ENCODE data around the gene LMAN2L.
A peak's percentile ranks its signal among the peaks of the same experiment; 100 is the strongest.

The LMAN2L gene

GRCh38 chr2:96760036-96760985, 20.4 kb upstream of the LMAN2L start, which contains the start of gene CNNM4:
TSS of gene CNNM4 (plus strand) at chr2:96760902. CDS start at chr2:96761000, 98 bp downstream.
- DNase-seq, result peak; percentile 97

- DNase-seq, result no peak
Observed at GRCh38 chr2:96759548-96759947, 19.7 kb upstream of the LMAN2L start.

- no peak for DNase-seq
Observed at GRCh38 chr2:96758987-96759386, 19.1 kb upstream of the LMAN2L start.

DNA sequence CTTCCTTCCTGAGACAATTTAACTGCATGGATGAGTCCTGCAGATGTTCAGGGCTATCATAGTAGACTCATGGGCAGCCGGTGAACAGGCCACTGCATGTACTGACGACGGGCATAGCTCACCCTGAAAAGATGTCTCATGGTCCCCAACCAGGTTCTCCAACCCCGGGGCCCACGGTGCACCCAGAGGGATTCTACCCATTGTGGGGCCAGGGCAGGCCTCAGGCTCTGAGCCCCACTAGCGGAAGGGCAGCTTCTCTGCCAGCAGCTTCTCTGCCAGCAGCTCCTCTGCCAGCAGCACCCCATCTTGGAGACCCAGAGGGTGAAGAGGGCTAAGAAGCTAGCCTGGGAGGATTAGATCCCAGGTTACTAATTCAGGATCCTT, 17.6 kb upstream of the LMAN2L start:
- no peak for DNase-seq

DNA sequence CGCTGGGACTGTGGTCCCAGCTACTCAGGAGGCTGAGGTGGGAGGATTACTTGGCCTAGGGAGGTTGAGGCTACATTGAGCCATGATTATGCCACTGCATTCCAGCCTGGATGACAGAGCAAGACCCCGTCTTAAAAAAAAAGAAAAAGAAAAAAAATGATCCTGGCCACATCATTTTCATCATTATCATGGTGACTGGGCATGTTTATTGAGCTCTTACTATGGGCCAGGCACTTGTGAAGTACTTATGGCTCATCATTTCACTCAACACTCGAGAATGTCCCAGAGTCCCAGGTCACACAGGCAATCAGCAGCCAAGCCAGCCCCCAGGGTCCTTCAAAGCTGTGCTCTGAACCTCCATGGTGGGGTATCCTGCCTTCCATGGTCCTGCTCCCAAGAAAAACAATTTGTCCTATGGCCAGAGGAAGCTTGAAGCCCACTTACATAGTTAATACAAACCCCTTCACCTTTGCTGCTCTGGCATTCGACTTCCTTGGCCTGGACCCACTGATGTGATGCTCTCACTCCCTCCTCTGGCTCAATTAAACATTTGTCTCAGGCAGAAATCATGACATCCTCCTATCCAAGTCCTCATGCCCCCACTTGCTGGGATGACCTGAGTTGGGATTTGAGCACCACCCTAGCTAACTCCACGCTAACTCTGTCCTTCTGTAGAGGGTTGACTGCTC, 17.1 kb upstream of the LMAN2L start:
- DNase-seq, result no peak

- DNase-seq, result no peak
Observed at GRCh38 chr2:96754317-96754716, 14.5 kb upstream of the LMAN2L start.

GRCh38 chr2:96753661-96754282, 13.9 kb upstream of the LMAN2L start:
- no peak for DNase-seq

DNA sequence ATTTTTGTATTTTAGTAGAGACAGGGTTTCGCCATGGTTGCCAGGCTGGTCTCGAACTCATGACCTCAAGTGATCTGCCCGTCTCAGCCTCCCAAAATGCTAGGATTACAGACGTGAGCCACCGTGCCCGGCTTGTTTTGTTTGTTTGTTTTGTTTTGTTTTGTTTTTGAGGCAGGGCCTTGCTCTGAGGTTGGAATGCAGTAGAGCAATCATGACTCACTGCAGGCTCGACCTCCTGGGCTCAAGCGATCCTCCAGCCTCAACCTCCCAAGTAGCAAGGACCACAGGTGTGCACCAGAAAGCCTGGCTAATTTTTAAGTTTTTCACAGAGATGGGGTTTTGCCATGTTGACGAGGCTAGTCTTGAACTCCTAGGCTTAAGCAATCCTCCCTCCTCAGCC, 11.9 kb upstream of the LMAN2L start:
- no peak for DNase-seq

DNA sequence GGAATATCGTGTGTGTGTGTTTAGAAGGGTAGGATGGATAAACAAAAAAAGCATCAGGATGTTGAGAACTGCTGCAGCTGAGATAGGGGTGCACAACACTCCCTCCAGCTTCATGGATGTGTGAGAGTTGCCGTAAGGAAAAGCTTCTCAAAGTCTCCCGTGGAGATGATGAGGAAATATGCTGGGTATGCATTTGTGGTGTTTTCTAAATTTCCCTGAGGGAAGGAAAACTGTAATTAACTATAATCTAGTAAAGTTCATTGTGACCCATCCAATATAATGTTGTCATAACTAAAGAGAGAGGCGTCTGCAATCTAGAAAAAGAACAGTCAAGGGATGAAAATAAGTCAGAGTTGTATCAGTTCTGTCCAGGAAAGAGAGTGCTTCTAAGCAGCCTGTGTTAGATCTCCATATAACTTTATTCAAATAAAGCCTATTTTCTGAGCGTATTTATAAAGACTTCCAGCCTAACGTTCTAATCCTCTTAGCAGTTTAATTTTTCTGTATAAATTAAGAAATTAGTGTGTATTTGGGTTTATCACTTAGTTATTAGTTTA, 7.3 kb upstream of the LMAN2L start:
- no peak for DNase-seq

DNA sequence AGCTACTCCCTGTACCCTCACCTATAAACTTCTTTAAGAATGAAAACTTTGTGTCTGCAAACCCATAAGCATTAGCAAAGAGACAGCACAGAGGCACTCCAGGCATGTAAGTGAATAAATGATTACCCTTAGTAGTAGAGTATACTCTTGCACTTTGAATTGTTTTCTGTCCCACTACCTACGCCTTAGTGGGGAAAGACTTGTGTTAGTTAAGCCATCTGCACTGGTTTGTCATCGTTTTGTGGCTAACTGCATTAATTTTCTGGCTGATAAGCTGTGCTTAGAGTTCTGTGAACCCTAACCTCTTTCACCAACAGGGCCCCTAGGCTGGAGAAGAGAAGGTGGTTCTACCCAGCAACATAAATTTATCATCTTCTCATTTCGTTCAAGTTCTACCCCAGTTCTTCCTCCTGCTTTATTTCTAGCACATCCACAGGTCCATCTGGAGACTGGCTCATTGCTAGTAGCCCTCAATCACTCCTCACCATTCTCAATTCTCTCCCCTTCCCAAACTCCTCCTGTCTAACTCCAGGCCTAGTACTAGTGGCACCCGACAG, 710 bp downstream of the LMAN2L start:
- no peak for DNase-seq

GRCh38 chr2:96737831-96738230, 2.0 kb downstream of the LMAN2L start:
- no peak for DNase-seq

- no peak for DNase-seq
Observed at GRCh38 chr2:96737251-96737650, 2.6 kb downstream of the LMAN2L start.

- DNase-seq, result no peak
Observed at GRCh38 chr2:96734880-96735583, 4.8 kb downstream of the LMAN2L start.

DNA sequence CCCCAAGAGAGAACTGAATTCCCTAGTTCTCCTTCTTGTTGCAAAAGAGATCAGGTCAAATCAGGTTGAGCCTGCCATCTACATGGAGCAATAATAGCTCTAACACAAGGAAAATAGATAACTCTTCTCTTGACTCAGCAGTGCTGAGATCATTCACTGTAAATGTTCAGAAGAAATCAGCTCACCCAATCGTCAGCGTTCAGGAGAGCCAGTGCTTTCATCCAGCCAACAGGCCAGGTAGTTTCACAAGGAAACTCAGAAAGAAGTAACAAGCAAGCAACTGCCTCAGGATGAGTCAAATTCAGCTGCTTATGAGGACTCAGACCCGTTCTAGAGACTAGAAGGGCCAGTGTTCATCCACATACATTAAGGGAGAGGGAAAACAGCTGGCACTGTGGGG, 5.9 kb downstream of the LMAN2L start:
- no peak for DNase-seq

DNA sequence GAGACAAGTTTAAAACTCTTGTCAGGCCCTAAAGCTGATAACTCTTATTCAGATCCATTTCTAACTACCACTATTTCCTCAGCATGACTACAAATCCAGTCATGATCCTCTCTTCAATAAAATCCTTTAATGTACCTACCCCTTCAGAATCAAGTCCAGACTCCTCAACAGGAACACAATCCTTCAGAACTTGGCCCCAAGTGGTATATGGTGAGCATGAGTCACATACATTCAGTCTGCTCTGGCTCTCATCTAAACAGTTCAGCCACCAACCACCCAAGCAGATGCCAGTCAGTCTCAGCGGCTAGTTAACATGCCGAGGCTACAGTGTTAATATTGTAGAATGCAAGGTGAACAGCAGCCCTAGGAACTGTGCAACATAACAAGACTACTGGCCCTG, 9.7 kb downstream of the LMAN2L start:
- DNase-seq, result no peak

DNA sequence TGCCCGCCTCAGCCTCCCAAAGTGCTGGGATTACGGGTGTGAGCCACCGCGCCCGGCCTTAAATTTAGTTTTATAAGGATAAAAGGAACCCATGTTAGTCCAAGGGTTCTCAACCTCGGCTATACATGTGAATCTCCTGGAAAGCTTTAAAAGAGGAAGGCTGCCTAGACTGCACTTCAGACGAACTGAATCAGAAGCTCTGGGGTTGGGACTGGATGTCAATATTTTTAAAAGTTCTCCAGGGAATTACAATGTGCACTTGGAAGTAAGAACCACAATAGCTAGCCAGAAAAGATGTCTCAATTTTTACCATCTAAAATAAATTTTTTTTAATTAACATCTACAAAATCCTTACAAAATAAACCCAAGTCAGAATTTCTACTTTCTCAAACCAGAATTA, 10.1 kb downstream of the LMAN2L start:
- DNase-seq, result no peak

DNA sequence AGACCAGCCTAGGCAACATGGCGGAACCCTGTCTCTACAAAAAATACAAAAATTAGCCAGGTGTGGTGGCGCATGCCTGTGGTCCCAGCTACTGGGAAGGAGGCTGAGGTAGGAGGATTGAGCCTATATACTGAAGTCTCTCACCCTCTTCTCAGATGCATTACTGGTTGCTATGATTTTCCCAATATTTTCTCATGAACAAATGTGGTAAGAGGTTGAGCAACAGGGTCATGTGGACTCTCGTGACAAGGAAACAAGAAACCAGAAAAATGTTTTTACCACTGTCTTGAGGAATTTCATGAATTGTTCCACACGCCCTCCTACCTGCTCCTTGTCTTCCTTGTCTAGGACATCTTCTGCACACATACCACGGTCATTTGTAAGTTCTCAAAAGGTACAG, 12.4 kb downstream of the LMAN2L start:
- DNase-seq, result no peak

DNA sequence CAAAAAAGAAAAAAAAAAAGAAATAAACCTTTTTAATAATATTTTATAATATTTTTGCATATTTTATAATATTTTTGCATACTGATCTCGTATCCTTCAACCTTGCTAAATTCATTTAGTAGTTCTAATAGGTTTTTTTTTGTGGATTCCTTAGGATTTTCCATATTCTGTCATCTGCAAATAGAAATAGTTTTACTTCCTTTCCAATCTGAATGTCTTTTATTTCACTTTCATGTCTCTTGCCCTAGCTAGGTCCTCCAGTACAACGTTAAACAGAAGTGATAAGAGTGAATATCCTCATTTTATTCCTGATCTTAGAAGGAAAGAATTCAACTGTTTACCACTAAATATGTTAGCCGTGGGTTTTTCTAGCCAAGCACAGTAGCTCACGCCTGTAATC, 13.7 kb downstream of the LMAN2L start:
- DNase-seq, result no peak

DNA sequence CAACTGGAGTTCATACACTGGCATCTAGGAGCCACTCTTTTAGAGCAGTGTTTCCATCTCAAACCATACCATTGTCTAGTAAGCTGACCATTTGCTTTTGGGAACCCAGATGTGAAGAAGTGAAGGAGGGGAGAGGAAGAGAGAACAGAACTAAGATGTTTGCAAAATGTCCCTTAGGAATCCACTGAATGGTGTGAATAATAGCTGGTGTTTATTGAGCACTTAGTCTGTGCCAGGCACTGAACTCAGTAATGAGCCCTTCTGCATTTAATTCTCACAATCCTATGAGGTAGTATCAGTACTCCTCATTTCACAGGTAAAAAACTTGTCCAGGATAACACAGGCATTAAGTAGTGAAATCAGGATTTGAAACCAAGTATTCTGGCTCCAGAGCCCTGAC, 23.5 kb downstream of the LMAN2L start:
- no peak for DNase-seq

GRCh38 chr2:96715658-96716057, 24.2 kb downstream of the LMAN2L start:
- DNase-seq, result no peak

DNA sequence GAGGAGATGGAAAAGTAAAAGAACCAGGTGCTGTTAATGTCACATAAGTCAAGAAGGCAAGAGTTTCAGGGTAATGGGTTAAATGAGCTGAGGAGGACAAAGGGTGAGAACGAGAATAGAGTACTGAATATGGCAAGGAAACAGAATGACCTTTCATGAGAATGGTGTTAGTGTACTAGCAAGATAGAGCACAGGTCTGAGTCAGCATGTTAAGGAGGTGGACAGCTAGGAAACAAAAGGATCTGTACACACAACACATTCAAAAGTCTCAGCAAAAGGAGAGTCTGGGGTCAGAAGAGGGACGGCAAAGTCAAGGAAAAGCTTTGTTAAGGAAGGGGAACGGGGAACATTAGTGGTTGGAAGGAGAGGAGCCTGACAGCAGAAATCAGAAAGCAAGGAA, 28.9 kb downstream of the LMAN2L start:
- DNase-seq, result no peak

GRCh38 chr2:96703021-96703751, 36.7 kb downstream of the LMAN2L start:
- DNase-seq, result peak; percentile 49
